Lower lobe of right lung (tissue), 2 donors: ENCODE measurements around the gene BAD. TPM values are rescaled to one million over a fixed set of nuclear protein-coding genes. Genes with fewer than 3 reads are reported as not detected.

Experiments used
- ATAC-seq, 2 donors: fragments of 200-7000 bp; cut with Tn5 transposase; one replicate each; pipeline ENCODE4 v1.9.1; 2020 to 2022; ENCODE audit warnings: mild to moderate bottlenecking in 2 of 2, moderate library complexity in 2 of 2
- DNase-seq: peaks from one replicate; pipeline ENCODE4 v3.0.0-alpha.2; 2020
- H3K27ac ChIP-seq: fragments of 200-600 bp; one replicate; pipeline ENCODE4 v1.8.0; 2022
- H3K27me3 ChIP-seq: fragments of 200-600 bp; one replicate; pipeline ENCODE4 v1.8.0; 2022; ENCODE audit warnings: low read depth
- H3K36me3 ChIP-seq: fragments of 200-600 bp; one replicate; pipeline ENCODE4 v1.8.0; 2022; ENCODE audit warnings: mild to moderate bottlenecking
- H3K4me1 ChIP-seq: fragments of 200-600 bp; one replicate; pipeline ENCODE4 v1.8.0; 2022
- H3K4me3 ChIP-seq: fragments of 200-600 bp; one replicate; pipeline ENCODE4 v1.8.0; 2022; ENCODE audit warnings: mild to moderate bottlenecking
- H3K9me3 ChIP-seq: fragments of 200-600 bp; one replicate; pipeline ENCODE4 v1.8.0; 2022
- CTCF ChIP-seq: fragments of 200-600 bp; IDR thresholded peaks from one replicate; pipeline ENCODE4 v1.8.0; 2022; ENCODE audit warnings: antibody characterized with exemption, mild to moderate bottlenecking
- intact Hi-C: fragments of 100-400 bp; cut with DNase I; formaldehyde crosslinking; loops from one replicate; pipeline ENCODE4 v1.11.0; 2022
- total RNA-seq: library from RNA; stranded (reverse); fragmentation: NEBNext Ultra II Directional; extraction: Animal tissue kit (Norgen Biotek cat#: 25700); gene quantifications from one replicate; pipeline ENCODE4 v1.2.1, GENCODE V29; 2021
- donor health status: DM: no; HTN: yes; CAD: no; lungs with severe emphysema.

Gene BAD
- total RNA-seq, 1 donor from 2014 or later: 51.6 TPM

- H3K4me3 ChIP-seq: peak overlapping the region; percentile 95
- peaks cover 40% of the 10 kb centered on the region for H3K4me1 ChIP-seq
- ATAC-seq: no peak
- H3K9me3 ChIP-seq: no peaks in the 10 kb centered on the region
- no peaks in the 10 kb centered on the region for H3K27me3 ChIP-seq
- TF ChIP-seq CTCF: no peak
- intact Hi-C loops: no loop called here
- DNase-seq: peak; percentile 72
- peak overlapping the region; percentile 99 for H3K27ac ChIP-seq
- peaks cover 41% of the 10 kb centered on the region for H3K36me3 ChIP-seq
Measured at GRCh38 chr11:64268025-64268892, 16.2 kb downstream of the BAD start.

GRCh38 chr11:64267207-64267945, 17.1 kb downstream of the BAD start:
- Histone ChIP-seq H3K27ac (peak overlapping the region; percentile 99), H3K36me3 (peaks cover 50% of the 10 kb centered on the region), H3K9me3 (no peaks in the 10 kb centered on the region), H3K27me3 (no peaks in the 10 kb centered on the region), H3K4me1 (peaks cover 35% of the 10 kb centered on the region), H3K4me3 (peak overlapping the region; percentile 95)
- no peak for ATAC-seq
- intact Hi-C loops: no loop called here
- DNase-seq: no peak
- TF ChIP-seq CTCF: no peak

- no peak for ATAC-seq
- peaks cover 25% of the 10 kb centered on the region for H3K4me1 ChIP-seq
- no peak for DNase-seq
- H3K36me3 ChIP-seq: peaks cover 60% of the 10 kb centered on the region
- no peak for TF ChIP-seq CTCF
- H3K27ac ChIP-seq: no peak overlapping the region
- intact Hi-C loops: no loop called here
- no peak overlapping the region for H3K4me3 ChIP-seq
- H3K27me3 ChIP-seq: no peaks in the 10 kb centered on the region
- no peaks in the 10 kb centered on the region for H3K9me3 ChIP-seq
Measured at GRCh38 chr11:64266339-64266738, 18.1 kb downstream of the BAD start.

- ATAC-seq (no peak), DNase-seq (no peak)
- Histone ChIP-seq H3K27me3 (no peaks in the 10 kb centered on the region), H3K36me3 (peaks cover 65% of the 10 kb centered on the region), H3K9me3 (no peaks in the 10 kb centered on the region), H3K27ac (no peak overlapping the region), H3K4me1 (peaks cover 25% of the 10 kb centered on the region), H3K4me3 (no peak overlapping the region)
- intact Hi-C loops: no loop called here
- TF ChIP-seq CTCF: no peak
Measured at GRCh38 chr11:64265176-64266160, 19.0 kb downstream of the BAD start.

- Histone ChIP-seq H3K27ac (no peak overlapping the region), H3K9me3 (no peaks in the 10 kb centered on the region), H3K4me3 (no peak overlapping the region), H3K27me3 (no peaks in the 10 kb centered on the region), H3K4me1 (peaks cover 25% of the 10 kb centered on the region), H3K36me3 (peaks cover 74% of the 10 kb centered on the region)
- DNase-seq: no peak
- intact Hi-C loops: no loop called here
- no peak for ATAC-seq
- no peak for TF ChIP-seq CTCF
Measured at GRCh38 chr11:64264371-64264852, 20.1 kb downstream of the BAD start.
